22Rv1 (cell line): ENCODE data around the gene KLHL30.

Source experiments
- H3K27ac ChIP-seq: fragments of 450-650 bp; 2 replicates; pipeline ENCODE4 v1.5.1; 2017
- CTCF ChIP-seq: fragments of 450-650 bp; IDR thresholded peaks from 2 replicates; pipeline ENCODE4 v1.5.1; 2017; ENCODE audit warnings: mild to moderate bottlenecking
- ZFX ChIP-seq: fragments of 450-650 bp; IDR thresholded peaks from 2 replicates; pipeline ENCODE4 v1.6.1; 2017; ENCODE audit warnings: antibody characterized with exemption, borderline replicate concordance

Gene KLHL30

DNA sequence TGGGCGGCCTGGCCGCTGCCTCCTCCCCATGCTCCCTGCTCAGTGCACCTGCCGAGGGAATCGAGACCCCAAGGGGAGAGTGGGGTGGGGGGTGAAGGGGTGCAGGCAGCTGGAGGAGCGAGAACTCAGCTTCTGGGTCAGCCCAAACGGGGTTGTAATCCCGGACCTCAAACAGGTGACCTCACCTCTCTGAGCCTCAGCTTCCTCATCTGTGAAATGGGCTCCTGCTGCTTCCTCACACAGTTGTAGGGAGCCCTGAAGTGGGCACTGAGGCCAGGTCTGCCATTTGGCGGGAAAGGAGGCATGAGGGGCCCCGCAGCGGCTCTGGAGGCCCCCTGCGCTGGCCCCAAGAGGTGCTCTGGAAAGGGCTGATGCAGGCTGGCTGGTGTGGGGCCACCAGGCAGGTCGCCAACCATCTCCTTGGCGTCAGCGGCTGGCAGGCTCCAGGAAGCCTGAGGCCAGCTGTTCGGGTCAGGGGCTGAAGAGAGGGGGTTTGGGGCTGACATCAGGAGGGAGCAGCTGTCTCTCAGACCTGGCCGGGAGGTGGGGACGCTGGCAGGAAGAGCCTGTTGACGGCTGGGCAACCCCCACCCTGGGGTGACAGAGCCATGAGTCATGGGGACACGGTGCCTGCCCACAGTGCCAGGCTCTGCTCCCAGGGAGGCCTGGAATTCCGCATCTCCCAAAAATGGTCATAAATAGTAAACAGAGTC is 4.9 kb downstream of the KLHL30 start:
- TF ChIP-seq ZFX (no peak), CTCF (no peak)
- H3K27ac ChIP-seq, result no peak overlapping the region

- TF ChIP-seq ZFX (no peak), CTCF (no peak)
- H3K27ac ChIP-seq, result no peak overlapping the region
Observed at GRCh38 chr2:238144262-238144661, 5.8 kb downstream of the KLHL30 start.

- no peak overlapping the region for H3K27ac ChIP-seq
Observed at GRCh38 chr2:238145046-238145445, 6.6 kb downstream of the KLHL30 start.

DNA sequence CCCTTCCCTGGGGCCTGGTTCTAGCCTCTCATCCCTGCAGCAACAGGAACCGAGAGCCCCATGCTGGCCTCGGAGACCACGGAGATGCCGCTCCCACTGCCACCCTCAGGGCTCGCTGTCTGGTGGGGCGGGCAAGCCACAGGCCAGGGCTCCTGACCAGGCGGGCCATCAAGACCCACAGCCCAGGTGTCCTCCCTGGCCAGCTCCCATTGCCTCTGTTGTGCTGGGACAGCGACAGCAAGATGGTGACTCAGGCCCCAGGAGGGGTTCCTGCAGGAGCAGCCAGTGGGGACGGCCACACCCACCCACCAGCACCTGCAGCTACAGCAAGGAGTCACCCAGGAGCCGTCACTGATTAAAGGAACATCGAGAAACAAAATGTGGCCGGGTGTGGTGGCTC is 7.4 kb downstream of the KLHL30 start:
- no peak for TF ChIP-seq CTCF
- no peak for TF ChIP-seq ZFX
- no peak overlapping the region for H3K27ac ChIP-seq

More at GRCh38 chr2:238145046-238145445, 6.6 kb downstream of the KLHL30 start:
- TF ChIP-seq ZFX (no peak), CTCF (no peak)

DNA sequence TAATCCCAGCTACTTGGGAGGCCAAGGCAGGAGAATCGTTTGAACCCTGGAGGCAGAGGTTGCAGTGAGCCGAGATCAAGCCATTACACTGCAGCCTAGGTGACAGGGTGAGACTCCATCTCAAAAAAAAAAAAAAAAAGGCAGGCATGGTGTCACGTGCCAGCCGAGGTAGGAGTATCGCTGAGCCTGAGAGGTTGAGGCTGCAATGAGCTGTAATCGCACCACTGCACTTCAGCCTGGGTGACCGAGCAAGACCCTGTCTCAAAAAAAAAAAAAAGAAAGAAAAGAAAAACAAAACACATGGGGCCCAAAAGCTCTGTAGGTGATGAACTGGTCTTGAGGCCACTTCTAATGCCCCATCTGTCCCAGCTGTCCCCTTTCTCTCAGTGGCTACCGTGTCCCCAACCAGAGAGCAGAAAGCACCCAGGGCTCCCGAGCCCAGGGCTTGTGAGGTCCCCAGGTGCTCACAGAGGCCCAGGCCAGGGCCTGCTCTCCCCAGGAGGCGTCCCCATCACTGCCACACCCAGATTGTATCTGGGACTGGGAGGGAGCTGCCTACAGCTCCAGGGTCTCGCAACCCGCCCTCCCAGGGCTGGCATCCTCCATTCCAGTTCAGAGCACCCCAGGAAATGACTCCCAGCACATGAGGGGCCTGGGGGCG is 8.5 kb downstream of the KLHL30 start:
- no peak for TF ChIP-seq ZFX
- TF ChIP-seq CTCF, result no peak
- no peak overlapping the region for H3K27ac ChIP-seq

- H3K27ac ChIP-seq, result no peak overlapping the region
- TF ChIP-seq CTCF (no peak), ZFX (no peak)
Observed at GRCh38 chr2:238148981-238149380, 10.5 kb downstream of the KLHL30 start.

DNA sequence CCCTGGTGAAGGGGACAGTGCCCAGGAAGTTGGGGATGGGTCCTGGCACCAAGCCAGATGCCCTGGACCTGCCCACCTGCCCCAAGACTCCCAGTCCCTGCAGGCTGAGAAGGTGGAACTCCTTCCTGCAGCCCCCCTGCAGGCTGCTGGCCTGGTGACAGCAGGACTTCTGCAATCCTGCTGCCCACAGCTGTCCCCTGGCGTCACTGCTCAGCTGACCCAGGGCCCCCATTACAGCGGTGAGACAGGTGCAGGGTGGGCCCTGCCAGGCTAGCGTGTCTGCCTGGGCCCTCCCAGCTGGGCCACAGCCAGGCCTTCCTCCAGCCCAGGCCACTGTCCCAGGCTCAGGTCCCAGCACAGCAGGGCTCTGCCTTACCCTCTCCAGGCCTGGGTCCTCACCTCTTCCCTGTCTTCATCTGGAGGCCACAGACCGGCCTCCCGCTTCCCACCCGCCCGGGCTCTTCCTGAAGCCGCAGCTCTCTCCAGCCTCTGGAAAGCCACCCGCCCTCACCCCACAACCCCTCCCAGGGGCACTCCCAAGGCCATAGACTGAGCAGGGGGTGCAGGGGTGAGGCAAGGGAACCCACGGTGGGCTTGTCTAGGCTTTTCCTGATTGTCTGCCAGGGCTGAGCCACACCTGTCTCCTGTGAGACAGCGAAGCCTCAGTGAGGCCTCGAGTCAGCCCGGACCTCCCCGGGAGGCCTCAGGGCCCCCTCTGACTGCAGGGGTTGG is 11.5 kb downstream of the KLHL30 start:
- no peak overlapping the region for H3K27ac ChIP-seq
- TF ChIP-seq CTCF (no peak), ZFX (no peak)
